Neural progenitor cell (in vitro differentiated cells): ENCODE measurements around the gene RNF220. TPM values are rescaled to one million over a fixed set of nuclear protein-coding genes. Genes with fewer than 3 reads are reported as not detected.

Experiments
- DNase-seq: peaks from one replicate; pipeline ENCODE4 v3.0.0-alpha.2; 2016; ENCODE audit warnings: low spot score
- H2AFZ ChIP-seq: fragments of 200-600 bp; sonication (generic); replicated peaks from 2 replicates; pipeline ENCODE4 v1.6.1; 2016; ENCODE audit warnings: antibody characterized with exemption
- H3F3A ChIP-seq: fragments of 200-600 bp; sonication (generic); 2 replicates; pipeline ENCODE4 v1.6.1; 2016; ENCODE audit warnings: antibody characterized with exemption, low read depth
- H3K27ac ChIP-seq: fragments of 200-600 bp; sonication (generic); 2 replicates; pipeline ENCODE4 v1.5.1; 2016; ENCODE audit warnings: mild to moderate bottlenecking
- H3K27me3 ChIP-seq: fragments of 200-600 bp; sonication (generic); 2 replicates; pipeline ENCODE4 v1.6.1; 2016; ENCODE audit warnings: mild to moderate bottlenecking, moderate library complexity
- H3K36me3 ChIP-seq: fragments of 200-600 bp; sonication (generic); 2 replicates; pipeline ENCODE4 v1.5.1; 2016
- H3K4me1 ChIP-seq: fragments of 200-600 bp; sonication (generic); 2 replicates; pipeline ENCODE4 v1.6.1; 2016; ENCODE audit warnings: mixed run types
- H3K4me2 ChIP-seq: fragments of 200-600 bp; sonication (generic); 2 replicates; pipeline ENCODE4 v1.6.1; 2016
- H3K4me3 ChIP-seq: fragments of 200-600 bp; sonication (generic); 2 replicates; pipeline ENCODE4 v1.5.1; 2016
- H3K79me2 ChIP-seq: fragments of 200-600 bp; sonication (generic); 2 replicates; pipeline ENCODE4 v1.6.1; 2016; ENCODE audit warnings: low read depth
- H3K9ac ChIP-seq: fragments of 200-600 bp; sonication (generic); 2 replicates; pipeline ENCODE4 v1.6.1; 2016
- H3K9me3 ChIP-seq: fragments of 200-600 bp; sonication (generic); 2 replicates; pipeline ENCODE4 v1.5.1; 2016; ENCODE audit warnings: low read depth
- H4K20me1 ChIP-seq: fragments of 200-600 bp; sonication (generic); 2 replicates; pipeline ENCODE4 v1.6.1; 2016; ENCODE audit warnings: low read depth
- H3K27ac Mint-ChIP-seq: 3 replicates; pipeline ENCODE4 v1.8.0; 2021; ENCODE audit warnings: mixed read lengths
- H3K27me3 Mint-ChIP-seq: 2 replicates; pipeline ENCODE4 v1.8.0; 2022; ENCODE audit warnings: low read depth, mild to moderate bottlenecking, inconsistent platforms, moderate library complexity, mixed read lengths; ENCODE audit not compliant: insufficient read depth
- H3K36me3 Mint-ChIP-seq: 3 replicates; pipeline ENCODE4 v1.8.0; 2021; ENCODE audit warnings: mixed read lengths
- H3K4me1 Mint-ChIP-seq: 3 replicates; pipeline ENCODE4 v1.8.0; 2021; ENCODE audit warnings: mixed read lengths
- H3K4me3 Mint-ChIP-seq: 3 replicates; pipeline ENCODE4 v1.8.0; 2021; ENCODE audit warnings: mild to moderate bottlenecking, moderate library complexity, mixed read lengths
- H3K9me3 Mint-ChIP-seq: 3 replicates; pipeline ENCODE4 v1.8.0; 2020; ENCODE audit warnings: mixed read lengths
- CTCF ChIP-seq: fragments of 200-600 bp; sonication (generic); IDR thresholded peaks from 2 replicates; pipeline ENCODE4 v1.5.1; 2017; ENCODE audit warnings: antibody characterized with exemption, mild to moderate bottlenecking
- EZH2 ChIP-seq: fragments of 200-600 bp; sonication (generic); IDR thresholded peaks from 2 replicates; pipeline ENCODE4 v1.6.1; 2017; ENCODE audit warnings: antibody characterized with exemption, mild to moderate bottlenecking, moderate library complexity
- EZH2phosphoT487 ChIP-seq: fragments of 200-600 bp; sonication (generic); IDR thresholded peaks from 2 replicates; pipeline ENCODE4 v1.6.1; 2017; ENCODE audit warnings: antibody characterized with exemption
- total RNA-seq: library from RNA; depleted of rRNA; stranded (reverse); fragments of >200 nt; gene quantifications from 2 replicates; pipeline ENCODE4 v1.2.3, GENCODE V29; 2015; ENCODE audit warnings: low replicate concordance

The RNF220 gene
- total RNA-seq, 1 donor from 2014 or later, result 93.8 TPM

- Histone ChIP-seq H3K4me2 (no peak overlapping the region), H3K79me2 (no peaks in the 10 kb centered on the region), H3K4me3 (no peak overlapping the region), H3K4me1 (peaks cover 9% of the 10 kb centered on the region), H3K27ac (no peak overlapping the region), H4K20me1 (peaks cover 11% of the 10 kb centered on the region), H3K27me3 (peaks cover 100% of the 10 kb centered on the region), H3K9ac (no peak overlapping the region), H3K36me3 (no peaks in the 10 kb centered on the region), H3F3A (no peaks in the 10 kb centered on the region), H2AFZ (no peak overlapping the region), H3K9me3 (no peaks in the 10 kb centered on the region)
- Mint-ChIP-seq H3K4me3 (no peak overlapping the region), H3K9me3 (peaks cover 4% of the 10 kb centered on the region), H3K27ac (no peak overlapping the region), H3K36me3 (peaks cover 3% of the 10 kb centered on the region), H3K27me3 (peaks cover 34% of the 10 kb centered on the region), H3K4me1 (peaks cover 3% of the 10 kb centered on the region)
- TF ChIP-seq CTCF (no peak), EZH2phosphoT487 (no peak), EZH2 (no peak)
- DNase-seq, result no peak
These were observed 160.8 kb downstream of the RNF220 start for GRCh38 chr1:44565833-44566232.

DNA sequence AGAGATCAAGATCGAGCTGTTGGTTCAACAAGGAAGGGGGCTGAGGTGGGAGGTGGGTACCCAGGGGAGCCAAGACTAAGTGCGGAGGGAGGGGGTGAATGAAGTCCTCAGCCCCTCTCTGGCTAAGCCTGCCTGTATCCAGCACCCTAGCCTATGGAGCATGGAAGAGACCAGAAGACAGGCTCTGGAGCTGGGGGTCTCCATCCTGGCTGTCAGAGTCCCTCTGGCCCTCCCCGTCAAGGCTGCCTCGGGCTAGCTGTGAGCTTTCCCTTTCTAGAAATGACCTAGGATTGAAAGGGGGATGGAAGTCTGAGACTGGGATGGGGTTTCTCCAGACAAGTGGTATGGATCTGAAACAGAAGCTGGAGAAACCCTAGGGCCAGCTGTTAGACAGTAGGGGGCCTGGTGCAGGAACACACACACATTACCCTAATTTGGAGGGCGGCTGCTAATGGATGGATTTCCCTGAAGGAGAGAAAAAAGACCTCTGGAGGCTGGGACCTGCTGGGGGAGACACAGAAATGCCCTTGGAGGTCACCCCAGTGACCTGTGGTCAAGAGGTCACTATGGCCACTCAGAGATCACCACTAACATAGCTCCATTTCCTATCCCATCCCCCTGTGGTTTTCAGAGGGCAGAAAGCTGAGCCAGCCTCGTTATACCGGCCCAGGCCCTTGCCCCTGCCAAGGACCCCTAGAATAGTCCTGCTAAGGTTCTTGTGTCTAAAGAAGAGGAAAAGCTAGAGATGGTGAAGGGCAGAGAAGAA, 161.4 kb downstream of the RNF220 start:
- Histone ChIP-seq H3K4me1 (peaks cover 9% of the 10 kb centered on the region), H3K36me3 (no peaks in the 10 kb centered on the region), H2AFZ (no peak overlapping the region), H3K27me3 (peaks cover 100% of the 10 kb centered on the region), H3K9me3 (no peaks in the 10 kb centered on the region), H3K4me2 (no peak overlapping the region), H3F3A (no peaks in the 10 kb centered on the region), H3K79me2 (no peaks in the 10 kb centered on the region), H3K27ac (no peak overlapping the region), H3K4me3 (no peak overlapping the region), H4K20me1 (peaks cover 11% of the 10 kb centered on the region), H3K9ac (no peak overlapping the region)
- Mint-ChIP-seq H3K9me3 (peaks cover 4% of the 10 kb centered on the region), H3K27ac (no peak overlapping the region), H3K4me1 (peaks cover 3% of the 10 kb centered on the region), H3K4me3 (no peak overlapping the region), H3K36me3 (peaks cover 3% of the 10 kb centered on the region), H3K27me3 (peaks cover 28% of the 10 kb centered on the region)
- TF ChIP-seq EZH2 (no peak), CTCF (no peak), EZH2phosphoT487 (no peak)
- DNase-seq, result no peak

DNA sequence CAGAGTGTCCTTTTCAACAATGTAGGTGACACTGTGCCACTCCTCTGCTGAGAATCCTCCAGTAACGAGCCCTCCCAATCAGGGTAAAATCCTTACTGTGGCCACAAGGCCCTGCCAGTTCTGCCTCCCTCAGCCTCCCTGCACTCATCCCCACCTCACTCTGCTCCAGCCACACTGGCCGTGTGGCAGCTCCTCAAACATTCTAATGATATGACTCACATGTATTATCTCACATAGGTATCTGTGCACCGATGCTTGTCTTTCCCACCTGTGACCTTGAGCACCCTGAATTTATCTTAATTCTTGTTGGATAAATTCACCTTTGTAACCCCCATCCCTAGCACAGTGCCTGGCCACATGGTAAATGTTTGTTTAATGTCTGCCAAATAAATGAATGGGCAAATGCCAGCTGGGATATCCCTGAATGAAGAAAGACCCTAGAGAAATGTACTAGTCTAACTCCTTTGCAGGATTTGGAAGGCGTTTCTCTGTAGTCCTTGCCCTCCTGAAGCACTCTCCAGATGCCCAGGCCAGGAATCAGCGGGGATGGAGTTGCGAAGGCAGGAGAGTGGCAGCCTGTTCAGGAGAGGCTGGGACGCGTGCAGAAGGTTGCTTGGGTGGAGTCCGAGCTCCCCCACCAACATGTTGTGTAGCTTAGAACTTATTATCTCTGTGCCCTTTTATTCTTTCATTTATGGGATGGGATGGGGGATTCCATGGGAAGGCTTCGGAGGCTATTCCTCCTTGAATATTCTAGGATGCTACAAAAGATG, 163.3 kb downstream of the RNF220 start:
- peaks cover 100% of the 10 kb centered on the region for H3K27me3 ChIP-seq
- H4K20me1 ChIP-seq, result peaks cover 15% of the 10 kb centered on the region
- no peaks in the 10 kb centered on the region for H3F3A ChIP-seq
- Mint-ChIP-seq H3K36me3 (peaks cover 3% of the 10 kb centered on the region), H3K27ac (no peak overlapping the region), H3K9me3 (peaks cover 4% of the 10 kb centered on the region), H3K4me3 (no peak overlapping the region), H3K4me1 (peaks cover 3% of the 10 kb centered on the region), H3K27me3 (peaks cover 25% of the 10 kb centered on the region)
- H3K4me2 ChIP-seq, result no peak overlapping the region
- H3K9ac ChIP-seq, result no peak overlapping the region
- no peaks in the 10 kb centered on the region for H3K36me3 ChIP-seq
- no peak overlapping the region for H2AFZ ChIP-seq
- no peaks in the 10 kb centered on the region for H3K9me3 ChIP-seq
- TF ChIP-seq EZH2phosphoT487, result no peak
- TF ChIP-seq CTCF, result no peak
- TF ChIP-seq EZH2, result no peak
- H3K4me1 ChIP-seq, result peaks cover 9% of the 10 kb centered on the region
- no peaks in the 10 kb centered on the region for H3K79me2 ChIP-seq
- no peak for DNase-seq
- no peak overlapping the region for H3K27ac ChIP-seq
- no peak overlapping the region for H3K4me3 ChIP-seq
